AG08395 (cell line): Measurements from ENCODE around the gene DCUN1D5.
"Not testable (repeated sequence)": the region's sequence is repeated elsewhere in the genome, so short reads cannot be mapped to it uniquely, and the experiment has no call there.

Experiments
- DNase-seq: peaks from one replicate; pipeline ENCODE4 v3.0.0; 2012; ENCODE audit warnings: mixed read lengths, low spot score

DCUN1D5 gene

DNA sequence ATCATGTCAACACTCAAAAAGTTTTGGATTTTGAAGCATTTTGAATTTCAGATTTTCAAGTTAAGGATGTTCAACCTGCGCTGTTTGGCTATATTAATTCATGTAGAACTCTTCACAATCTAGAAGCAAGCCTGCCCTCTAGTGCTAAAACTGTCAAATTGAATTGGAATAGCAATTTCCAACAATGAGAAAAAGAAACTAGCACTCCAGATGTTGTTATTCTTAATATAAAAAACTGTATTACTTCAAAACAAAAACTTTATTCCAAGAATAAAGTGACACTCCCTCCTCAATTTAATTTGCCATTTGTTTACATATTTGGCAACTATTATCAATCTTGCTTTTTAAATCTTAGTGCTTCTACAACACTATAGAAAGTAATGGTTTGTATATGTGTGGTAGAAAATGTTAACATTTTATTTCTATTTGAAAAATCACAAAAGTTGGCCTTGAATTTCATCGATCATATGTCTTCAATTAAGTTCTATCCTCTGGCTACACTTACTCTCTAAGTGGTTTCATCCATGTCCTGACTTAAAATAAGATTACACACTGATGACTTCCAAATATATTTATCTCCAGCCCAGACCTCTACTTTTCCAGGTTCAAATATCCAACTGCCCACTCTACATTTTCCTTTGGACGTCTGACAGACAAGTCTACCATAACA, 36.6 kb downstream of the DCUN1D5 start:
- peak; percentile 48 for DNase-seq

- no peak for DNase-seq
These were observed 38.0 kb downstream of the DCUN1D5 start for GRCh38 chr11:103053997-103054396.

DNA sequence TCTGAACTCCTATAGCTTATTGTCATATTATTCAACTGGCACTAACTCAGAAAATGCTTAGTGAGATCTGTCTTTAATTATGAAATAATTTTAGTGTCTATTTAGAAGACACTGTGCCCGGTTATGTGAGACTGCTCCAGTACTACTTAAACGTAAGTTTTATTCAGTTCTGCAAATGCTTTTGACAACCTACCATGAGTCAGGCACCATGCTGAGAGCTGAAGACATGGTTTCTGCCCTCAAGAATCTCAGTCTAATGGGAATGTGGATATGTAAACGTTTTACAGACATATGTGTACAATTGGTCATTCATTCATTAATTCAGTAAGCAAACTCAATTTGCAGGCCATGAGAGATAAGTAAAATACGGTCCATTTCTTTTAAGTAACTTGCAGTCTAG, 40.0 kb downstream of the DCUN1D5 start:
- no peak for DNase-seq

DNA sequence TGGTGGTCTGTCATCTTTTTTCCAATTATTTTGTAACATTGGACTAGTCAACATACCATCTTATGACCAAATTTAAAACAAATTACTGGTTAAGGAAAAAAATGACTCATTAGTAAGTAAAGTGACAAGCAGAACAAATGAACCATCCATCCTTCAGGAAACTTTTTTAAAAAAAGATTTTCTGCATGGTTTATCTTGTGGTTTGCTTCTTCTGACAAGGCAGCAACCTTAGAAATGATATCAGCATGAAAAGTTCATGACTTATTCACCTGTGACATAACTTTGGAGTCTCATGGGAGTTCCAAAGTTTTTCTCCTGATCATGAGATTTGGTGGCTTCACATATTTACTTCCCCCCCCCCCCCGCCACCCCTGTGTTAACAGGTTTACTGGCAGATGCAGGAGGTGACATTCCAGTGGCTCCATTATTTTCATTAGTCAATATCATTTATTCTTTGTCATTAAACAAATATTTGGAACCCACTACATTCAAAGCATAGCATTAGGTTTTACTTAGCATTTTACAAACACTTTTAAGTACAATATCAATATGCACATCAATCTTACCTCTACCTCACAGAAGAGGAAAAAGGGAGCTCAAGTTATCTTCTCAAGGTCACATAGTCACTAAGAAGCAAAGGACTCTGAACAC, 40.7 kb downstream of the DCUN1D5 start:
- no peak for DNase-seq

GRCh38 chr11:103050351-103050750, 41.6 kb downstream of the DCUN1D5 start:
- no peak for DNase-seq

- no peak for DNase-seq
These were observed 44.1 kb downstream of the DCUN1D5 start for GRCh38 chr11:103047837-103048236.

GRCh38 chr11:103043826-103044678, 47.9 kb downstream of the DCUN1D5 start:
- DNase-seq = no peak

DNA sequence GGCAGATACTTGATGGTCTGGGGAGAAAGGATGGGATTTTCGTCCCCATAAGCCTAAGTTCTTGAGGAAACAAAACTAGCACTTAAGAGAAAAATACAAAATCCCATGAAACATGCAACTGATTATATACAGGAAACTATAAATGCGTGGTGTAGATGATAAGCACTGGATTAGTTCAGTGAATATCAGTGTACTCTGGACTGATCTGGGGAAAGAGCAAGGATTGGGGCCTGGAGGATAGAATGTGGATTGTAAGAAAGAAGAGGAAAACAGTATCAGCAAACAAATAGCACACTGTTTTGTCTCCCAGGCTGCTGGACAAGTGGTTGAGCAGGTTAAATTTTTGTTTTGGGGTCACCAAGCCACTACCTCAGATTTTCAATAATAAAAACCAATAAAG, 49.8 kb downstream of the DCUN1D5 start:
- no peak for DNase-seq

DNA sequence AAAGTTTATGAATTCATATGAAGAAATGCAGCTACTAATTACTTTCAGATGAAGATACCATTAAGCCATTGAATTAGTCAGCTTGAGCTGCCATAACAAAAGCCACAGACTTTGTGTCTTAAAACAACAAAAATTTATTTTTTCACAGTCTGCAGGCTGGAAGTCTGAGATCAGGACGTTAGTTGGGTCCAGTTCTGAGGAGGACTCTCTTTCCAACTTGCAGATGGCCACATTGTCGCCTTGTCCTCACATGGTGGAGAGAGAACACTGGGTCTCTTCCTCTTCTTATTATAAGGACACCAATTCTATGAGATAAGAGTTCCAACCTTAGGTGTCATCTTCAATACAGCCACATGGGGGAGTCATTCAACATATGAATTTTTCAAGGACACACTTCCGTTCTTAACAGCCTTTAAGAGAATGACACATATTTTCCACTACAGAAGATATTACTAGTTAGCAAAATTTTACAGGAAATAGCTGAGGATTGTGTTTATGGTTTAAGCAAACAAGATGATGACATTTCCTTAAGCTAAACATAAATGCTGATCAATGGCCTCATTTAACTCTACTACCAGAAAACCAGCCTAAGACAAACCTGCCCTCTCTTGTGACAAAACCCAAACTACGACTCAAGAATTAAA, 56.0 kb downstream of the DCUN1D5 start:
- peak; percentile 64 for DNase-seq

- DNase-seq = no peak
These were observed 56.7 kb downstream of the DCUN1D5 start for GRCh38 chr11:103035216-103035615.

DNA sequence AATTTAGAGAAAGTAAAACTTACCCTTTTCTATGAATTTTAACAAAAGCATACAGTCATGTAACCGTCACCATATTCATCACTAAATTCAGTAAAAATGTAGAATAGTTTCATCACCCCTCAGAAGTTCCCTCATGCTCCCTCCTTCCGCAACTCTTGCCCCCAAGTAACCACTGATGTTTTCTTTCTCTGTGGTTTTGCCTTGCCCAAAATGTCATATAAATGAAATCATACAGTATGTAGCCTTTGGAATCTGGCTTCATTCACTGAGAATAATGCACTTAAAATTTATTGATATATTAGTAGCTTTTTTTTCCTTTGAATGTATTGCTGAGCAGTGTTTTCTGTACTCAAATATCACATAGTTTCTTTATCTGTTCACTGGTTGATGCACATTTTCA, 60.1 kb downstream of the DCUN1D5 start:
- DNase-seq = no peak

GRCh38 chr11:103029401-103029800, 62.6 kb downstream of the DCUN1D5 start:
- no peak for DNase-seq

- not testable (repeated sequence) for DNase-seq
These were observed 63.5 kb downstream of the DCUN1D5 start for GRCh38 chr11:103028304-103029020.

DNA sequence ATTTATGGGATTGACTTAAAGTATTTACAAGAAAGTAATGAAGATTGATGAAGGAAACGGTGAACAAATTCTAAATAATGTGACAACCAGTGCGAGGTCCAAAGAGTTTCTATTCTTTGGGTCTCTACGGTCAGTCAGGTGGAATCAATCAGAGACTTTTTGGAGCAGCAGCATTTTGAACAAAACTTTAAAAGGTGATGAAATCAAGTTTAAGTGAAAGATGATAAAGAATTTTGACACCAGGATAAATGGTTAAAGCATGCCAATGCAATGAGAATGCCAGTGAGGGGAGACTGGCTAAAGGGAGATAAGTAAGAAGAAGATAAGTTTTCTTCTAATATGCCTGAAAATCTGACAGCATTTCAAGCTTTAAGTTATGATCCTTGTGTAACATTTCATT, 67.9 kb downstream of the DCUN1D5 start:
- DNase-seq = no peak

- no peak for DNase-seq
These were observed 75.9 kb downstream of the DCUN1D5 start for GRCh38 chr11:103016031-103016430.

GRCh38 chr11:103013421-103013820, 78.5 kb downstream of the DCUN1D5 start:
- no peak for DNase-seq
